ENCODE data around the gene SP2.

SP2 gene

DNA sequence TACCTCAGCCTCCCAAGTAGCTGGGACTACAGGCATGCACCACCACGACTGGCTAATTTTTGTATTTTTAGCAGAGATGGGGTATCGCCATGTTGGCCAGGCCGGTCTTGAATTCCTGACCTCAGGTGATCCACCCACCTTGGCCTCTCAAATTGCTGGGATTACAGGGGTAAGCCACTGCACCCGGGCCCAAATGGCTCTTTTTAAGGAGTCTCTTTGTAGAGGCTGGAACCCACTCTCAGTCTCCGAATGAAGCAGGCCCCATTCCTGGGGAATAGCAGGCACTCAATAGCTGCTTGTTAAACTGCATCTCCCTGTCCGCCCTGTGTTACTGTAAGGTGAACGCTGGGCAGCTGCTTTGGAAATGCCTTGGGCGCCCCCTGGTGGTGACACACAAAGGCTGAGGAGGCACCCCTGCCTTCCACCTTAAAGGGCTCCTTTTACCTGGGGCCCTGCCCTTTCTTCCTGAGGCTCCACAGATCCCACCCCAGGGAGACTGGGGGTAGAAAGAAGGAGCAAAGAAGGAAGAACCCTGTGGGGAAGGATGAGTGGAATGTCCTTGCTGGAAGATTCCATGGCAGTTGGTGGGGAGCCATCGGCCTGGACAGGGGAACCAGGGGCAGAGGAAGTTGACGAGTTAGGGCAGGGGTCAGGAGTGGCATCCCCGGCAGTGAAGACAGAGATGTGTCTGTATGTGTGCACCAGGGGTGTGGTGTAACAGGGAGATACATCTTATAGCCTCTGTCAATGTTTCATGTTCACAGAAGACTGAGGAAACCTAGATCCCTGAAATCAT lies 6.1 kb upstream of the SP2 start:
- DNase-seq (ENCODE audit: low read depth, low spot score): peak; percentile 80

- DNase-seq (ENCODE audit: low read depth, low spot score): no peak
These were observed 4.4 kb upstream of the SP2 start for GRCh38 chr17:47891545-47892088.

- DNase-seq (ENCODE audit: low read depth, low spot score): no peak
These were observed 1.3 kb upstream of the SP2 start for GRCh38 chr17:47894498-47895346.

DNA sequence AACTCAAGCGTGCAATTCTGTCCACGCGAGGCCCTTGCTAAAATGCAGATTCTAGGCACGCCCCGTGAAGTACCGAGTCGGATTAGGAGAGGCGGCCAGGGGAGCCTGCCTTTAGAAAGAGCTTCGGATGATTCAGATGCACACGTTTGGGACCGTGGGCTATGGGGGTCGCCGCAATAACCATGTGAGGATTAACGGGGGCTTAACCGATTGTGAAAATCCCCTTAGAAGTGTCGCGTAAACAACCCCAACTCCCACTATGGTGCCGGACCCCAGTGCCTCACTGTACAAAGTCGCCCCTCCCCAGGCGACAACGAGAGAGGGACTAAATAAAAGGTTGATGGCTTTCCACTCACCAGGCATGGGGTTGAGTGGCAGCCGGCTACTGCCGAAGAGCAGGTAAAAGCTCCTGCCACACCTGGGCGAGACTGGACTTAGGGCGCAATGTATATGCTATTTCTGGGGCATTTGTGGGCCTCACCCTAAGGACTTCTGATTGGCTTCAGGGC lies 635 bp upstream of the SP2 start:
- no peak for DNase-seq (ENCODE audit: low read depth, low spot score)

- DNase-seq (ENCODE audit: low read depth, low spot score): no peak
These were observed 845 bp downstream of the SP2 start for GRCh38 chr17:47896672-47897490.

GRCh38 chr17:47897561-47897960 lies 1.5 kb downstream of the SP2 start:
- no peak for DNase-seq (ENCODE audit: low read depth, low spot score)

GRCh38 chr17:47898241-47898640 lies 2.2 kb downstream of the SP2 start:
- DNase-seq (ENCODE audit: low read depth, low spot score): no peak

GRCh38 chr17:47899643-47900042 lies 3.6 kb downstream of the SP2 start:
- DNase-seq (ENCODE audit: low read depth, low spot score): no peak

DNA sequence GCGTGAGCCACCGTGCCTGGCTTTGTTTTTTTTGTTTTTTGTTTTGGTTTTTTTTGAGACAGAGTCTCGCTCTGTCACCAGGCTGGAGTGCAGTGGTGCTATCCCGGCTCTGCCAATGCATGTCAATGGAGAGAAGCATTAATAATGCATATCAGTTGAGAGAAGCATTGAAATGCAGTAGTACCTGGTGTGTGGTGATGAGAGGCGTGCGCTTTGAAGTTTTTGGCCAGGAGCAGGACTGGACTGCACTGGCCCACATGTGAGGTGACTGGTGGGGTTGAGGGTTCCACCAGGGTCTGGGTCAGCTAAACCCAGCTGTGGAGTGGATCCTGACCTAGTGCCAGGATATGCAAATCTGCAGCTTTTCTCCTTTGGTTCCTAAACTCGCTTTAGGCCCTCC lies 5.4 kb downstream of the SP2 start:
- DNase-seq (ENCODE audit: low read depth, low spot score): no peak

- no peak for DNase-seq (ENCODE audit: low read depth, low spot score)
These were observed 6.2 kb downstream of the SP2 start for GRCh38 chr17:47902039-47902744.

DNA sequence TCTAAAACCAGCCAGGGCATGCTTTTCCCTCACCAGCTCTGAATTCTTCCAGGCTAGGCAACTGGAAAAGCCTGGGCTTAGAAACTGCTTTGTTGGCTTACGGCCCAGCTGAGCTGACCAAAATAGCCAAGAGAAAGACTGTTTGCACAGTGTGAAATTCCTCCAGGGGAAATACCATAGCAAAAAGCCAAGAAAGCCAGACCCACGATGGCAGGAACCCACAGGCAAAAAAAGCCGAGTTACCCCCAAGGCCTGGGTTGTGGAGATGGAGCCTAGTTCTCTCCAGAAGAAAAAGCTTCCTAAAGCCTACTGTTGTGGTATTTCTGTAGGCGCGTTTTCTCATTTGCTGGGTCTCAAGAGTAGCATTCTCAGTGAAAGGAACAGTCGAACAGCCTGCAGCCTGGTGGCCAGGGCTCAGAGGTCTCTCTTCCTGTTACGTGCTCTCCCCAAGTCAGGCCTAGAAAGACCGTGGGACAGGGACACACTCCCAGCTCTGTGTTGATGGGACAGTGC lies 9.2 kb downstream of the SP2 start:
- no peak for DNase-seq (ENCODE audit: low read depth, low spot score)

DNA sequence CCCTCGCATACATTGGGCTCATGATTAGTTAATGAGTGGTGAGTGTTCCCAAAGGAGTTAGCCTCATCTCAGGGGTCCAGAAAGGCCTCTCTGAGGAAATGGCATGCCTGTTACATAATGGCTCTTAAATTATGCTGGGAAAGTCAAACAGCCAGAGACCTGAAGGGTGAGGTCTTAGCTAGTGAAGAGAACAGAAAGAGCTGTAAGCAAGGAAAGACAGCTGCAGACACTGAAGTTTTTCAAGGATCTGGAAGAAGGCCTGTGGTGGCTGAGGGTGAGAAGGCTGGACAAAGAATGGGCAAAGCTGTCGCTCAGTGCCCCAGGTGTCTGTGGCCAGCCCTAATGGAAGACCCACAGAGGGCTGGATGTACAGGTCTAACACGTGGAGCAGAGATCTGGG lies 10.4 kb downstream of the SP2 start:
- DNase-seq (ENCODE audit: low read depth, low spot score): no peak

DNA sequence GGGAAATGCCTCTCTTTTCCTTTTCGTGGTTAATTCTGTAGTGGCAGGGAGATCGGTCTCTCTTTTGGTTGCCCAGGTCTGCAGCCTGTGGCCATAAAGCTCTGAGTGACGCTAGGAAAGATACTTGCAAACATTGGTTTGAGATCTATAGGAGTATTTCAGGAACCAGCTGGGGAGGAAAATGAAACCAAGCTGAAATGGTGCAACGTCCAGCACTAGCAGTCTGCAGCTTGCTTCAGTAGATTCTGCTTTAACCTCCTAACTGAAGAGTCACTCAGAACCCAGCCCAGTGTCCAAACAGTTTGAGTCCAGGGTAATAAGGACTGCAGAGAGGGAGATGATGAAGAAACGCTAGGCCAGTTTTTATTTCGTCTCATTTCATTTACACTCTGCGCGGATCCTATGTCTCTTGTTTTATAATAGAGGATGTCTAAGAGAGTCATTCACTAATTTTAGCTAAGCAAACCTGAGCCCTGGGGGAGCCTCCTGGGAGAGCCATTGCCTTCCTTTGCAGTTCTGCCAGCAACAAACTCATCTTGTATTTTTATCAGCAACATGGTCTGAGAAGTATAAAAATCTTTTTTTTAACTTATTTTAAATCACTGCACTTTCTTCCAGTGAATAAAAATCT lies 12.0 kb downstream of the SP2 start:
- no peak for DNase-seq (ENCODE audit: low read depth, low spot score)

DNA sequence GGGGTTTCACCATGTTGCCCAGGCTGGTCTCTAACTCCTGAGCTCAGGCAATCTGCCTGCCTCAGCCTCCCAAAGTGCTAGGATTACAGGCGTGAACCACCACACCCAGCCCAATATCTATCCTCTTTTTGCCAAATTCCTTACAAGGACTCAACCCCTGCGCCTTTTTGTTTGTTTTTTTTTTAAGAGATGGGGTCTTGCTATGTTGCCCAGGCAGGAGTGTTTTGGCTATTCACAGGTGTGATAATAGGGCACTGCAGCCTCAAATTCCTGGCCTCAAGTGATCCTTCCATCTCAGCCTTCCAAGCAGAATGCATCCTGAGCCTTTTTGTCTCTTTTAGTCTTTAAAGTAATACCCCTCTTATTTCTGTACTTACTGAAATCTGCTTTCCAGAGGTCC lies 17.0 kb downstream of the SP2 start:
- no peak for DNase-seq (ENCODE audit: low read depth, low spot score)

- no peak for DNase-seq (ENCODE audit: low read depth, low spot score)
These were observed 18.4 kb downstream of the SP2 start for GRCh38 chr17:47914306-47914948.

GRCh38 chr17:47915776-47916398 lies 19.9 kb downstream of the SP2 start:
- DNase-seq (ENCODE audit: low read depth, low spot score): no peak

DNA sequence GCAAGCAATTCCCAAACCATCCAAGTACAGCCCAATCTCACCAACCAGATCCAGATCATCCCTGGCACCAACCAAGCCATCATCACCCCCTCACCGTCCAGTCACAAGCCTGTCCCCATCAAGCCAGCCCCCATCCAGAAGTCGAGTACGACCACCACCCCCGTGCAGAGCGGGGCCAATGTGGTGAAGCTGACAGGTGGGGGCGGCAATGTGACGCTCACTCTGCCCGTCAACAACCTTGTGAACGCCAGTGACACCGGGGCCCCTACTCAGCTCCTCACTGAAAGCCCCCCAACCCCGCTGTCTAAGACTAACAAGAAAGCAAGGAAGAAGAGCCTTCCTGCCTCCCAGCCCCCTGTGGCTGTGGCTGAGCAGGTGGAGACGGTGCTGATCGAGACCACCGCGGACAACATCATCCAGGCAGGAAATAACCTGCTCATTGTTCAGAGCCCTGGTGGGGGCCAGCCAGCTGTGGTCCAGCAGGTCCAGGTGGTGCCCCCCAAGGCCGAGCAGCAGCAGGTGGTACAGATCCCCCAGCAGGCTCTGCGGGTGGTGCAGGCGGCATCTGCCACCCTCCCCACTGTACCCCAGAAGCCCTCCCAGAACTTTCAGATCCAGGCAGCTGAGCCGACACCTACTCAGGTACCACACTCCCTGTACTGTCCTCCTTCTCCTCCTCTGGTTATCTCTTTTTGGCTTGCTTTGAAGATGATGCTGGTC lies 20.6 kb downstream of the SP2 start:
- no peak for DNase-seq (ENCODE audit: low read depth, low spot score)

DNA sequence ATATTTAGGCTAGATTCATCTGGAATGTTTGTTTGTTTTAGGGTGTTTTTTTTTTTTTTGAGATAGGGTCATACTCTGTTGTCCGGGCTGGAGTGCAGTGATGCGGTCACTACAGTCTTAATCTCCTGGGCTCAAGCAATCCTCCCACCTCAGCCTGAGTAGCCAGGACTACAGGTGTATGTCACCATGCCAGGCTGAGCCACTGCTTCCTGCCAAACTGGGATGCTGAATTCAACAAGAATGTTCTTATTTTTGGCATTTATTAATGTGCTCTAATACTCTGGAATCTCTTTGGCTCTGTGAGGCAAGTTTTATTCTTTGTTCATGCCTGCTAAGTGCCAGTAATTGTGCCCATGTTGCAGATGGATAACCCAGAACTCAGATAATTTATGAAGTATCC lies 21.5 kb downstream of the SP2 start:
- DNase-seq (ENCODE audit: low read depth, low spot score): no peak

GRCh38 chr17:47918006-47918405 lies 22.0 kb downstream of the SP2 start:
- DNase-seq (ENCODE audit: low read depth, low spot score): no peak

Measured in activated CD4-positive, CD25-positive, alpha-beta regulatory T cell treated with anti-CD3 and anti-CD28 coated beads, Interleukin-2, amount 50 U/mL, for 16 hours (primary cell).